PC-9 (cell line): ENCODE results near the gene STK40. TPM values are rescaled to one million over a fixed set of nuclear protein-coding genes. Genes with fewer than 3 reads are reported as not detected.

Source experiments
- BruUV-seq: library from RNA; stranded (reverse); fragments of 400-500 nt; replicated peaks from 2 replicates; lab custom pipeline; 2021; lab: Mats Ljungman, UMichigan
- CTCF ChIA-PET: fragments of 300-600 bp; sonication (Branson Sonifier 250); formaldehyde crosslinking; loops from one replicate; lab custom pipeline; 2022; ENCODE audit warnings: antibody characterized with exemption; lab: Charles Lee
- POLR2A ChIA-PET: fragments of 300-600 bp; sonication (Branson Sonifier 250); formaldehyde crosslinking; loops from one replicate; lab custom pipeline; 2022; ENCODE audit warnings: antibody characterized with exemption; ENCODE audit not compliant: unreplicated experiment; lab: Charles Lee
- DNase-seq, 2 experiments: peaks; one replicate each; pipeline versions ENCODE4 v3.0.0 to v3.0.0-alpha.2; 2015 to 2022; ENCODE audit warnings: mixed read lengths in 1 of 2
- H2AFZ ChIP-seq: fragments of 200-600 bp; sonication (generic); 2 replicates; pipeline ENCODE4 v1.8.1; 2017; ENCODE audit warnings: antibody characterized with exemption
- H3F3A ChIP-seq: fragments of 200-600 bp; sonication (generic); 2 replicates; pipeline ENCODE4 v1.8.1; 2017; ENCODE audit warnings: antibody characterized with exemption, mild to moderate bottlenecking, low read depth; ENCODE audit not compliant: insufficient read depth
- H3K27ac ChIP-seq: fragments of 200-600 bp; sonication (generic); 2 replicates; pipeline ENCODE4 v1.6.1; 2016; ENCODE audit warnings: mixed run types
- H3K27me3 ChIP-seq: fragments of 200-600 bp; sonication (generic); 2 replicates; pipeline ENCODE4 v1.6.1; 2016; ENCODE audit warnings: low read depth, mixed run types; ENCODE audit not compliant: insufficient read depth
- H3K36me3 ChIP-seq: fragments of 200-600 bp; sonication (generic); 2 replicates; pipeline ENCODE4 v1.6.1; 2016; ENCODE audit warnings: low read depth, mixed run types
- H3K4me1 ChIP-seq: fragments of 200-600 bp; sonication (generic); replicated peaks from 2 replicates; pipeline ENCODE4 v1.6.1; 2016; ENCODE audit warnings: mixed run types; ENCODE audit not compliant: insufficient read depth
- H3K4me2 ChIP-seq: fragments of 200-600 bp; sonication (generic); 2 replicates; pipeline ENCODE4 v1.6.1; 2017; ENCODE audit warnings: mixed run types
- H3K4me3 ChIP-seq: fragments of 200-600 bp; sonication (generic); 2 replicates; pipeline ENCODE4 v1.6.1; 2016; ENCODE audit warnings: mixed run types
- H3K79me2 ChIP-seq: fragments of 200-600 bp; sonication (generic); 2 replicates; pipeline ENCODE4 v1.6.1; 2017; ENCODE audit warnings: low read depth, mixed run types
- H3K9me2 ChIP-seq: fragments of 200-600 bp; sonication (generic); 2 replicates; pipeline ENCODE4 v1.8.1; 2017; ENCODE audit warnings: mild to moderate bottlenecking; ENCODE audit not compliant: insufficient read depth
- H3K9me3 ChIP-seq: fragments of 200-600 bp; sonication (generic); 2 replicates; pipeline ENCODE4 v1.8.1; 2016; ENCODE audit warnings: low read depth; ENCODE audit not compliant: insufficient read depth
- H4K20me1 ChIP-seq: fragments of 200-600 bp; sonication (generic); 2 replicates; pipeline ENCODE4 v1.8.1; 2017; ENCODE audit not compliant: insufficient read depth
- EZH2 ChIP-seq: fragments of 200-600 bp; sonication (generic); IDR thresholded peaks from 2 replicates; pipeline ENCODE4 v1.8.0; 2017; ENCODE audit warnings: antibody characterized with exemption, low read depth
- intact Hi-C: fragments of 100-400 bp; cut with micrococcal nuclease; formaldehyde crosslinking; loops from one replicate; pipeline ENCODE4 v1.10.0; 2022; ENCODE audit not compliant: unreplicated experiment
- total RNA-seq: library from RNA; stranded (reverse); gene quantifications from 2 replicates; pipeline ENCODE4 v1.2.3, GENCODE V29; 2021
- TF ChIP-seq, protein P1 (sequence below): fragments of 200-600 bp; sonication (generic); conservative IDR thresholded peaks from 2 replicates; pipeline ENCODE4 v1.6.1; 2017; ENCODE audit warnings: mixed run types, antibody characterized with exemption, mild to moderate bottlenecking, moderate library complexity

Gene STK40
- total RNA-seq, 1 experiment from 2014 or later, result 59.2 TPM

GRCh38 chr1:36387141-36387949 lies 1.6 kb upstream of the STK40 start:
- Histone ChIP-seq H4K20me1 (peaks cover 25% of the 10 kb centered on the region), H3K79me2 (peaks cover 31% of the 10 kb centered on the region), H3F3A (peaks cover 47% of the 10 kb centered on the region), H3K4me2 (peak overlapping the region; percentile 91), H3K27ac (peak overlapping the region; percentile 99), H3K36me3 (0 out of 2 replicates have a peak, but pooled peaks cover 4% of the 10 kb centered on the region), H3K4me3 (peak overlapping the region; percentile 65; the same call in 1 of the 2 replicates), H3K9me2 (no peaks in the 10 kb centered on the region), H3K27me3 (no peaks in the 10 kb centered on the region), H2AFZ (no peak overlapping the region), H3K4me1 (peaks cover 33% of the 10 kb centered on the region), H3K9me3 (no peaks in the 10 kb centered on the region)
- CTCF ChIA-PET, result interaction anchor here (0.5 to 2.1 kb wide), 7 partner anchors 11 to 81 kb away, joined by 3 to 16 read pairs (median 5); partner anchors contain the start of genes LSM10 and SH3D21
- TF ChIP-seq, protein P1, sequence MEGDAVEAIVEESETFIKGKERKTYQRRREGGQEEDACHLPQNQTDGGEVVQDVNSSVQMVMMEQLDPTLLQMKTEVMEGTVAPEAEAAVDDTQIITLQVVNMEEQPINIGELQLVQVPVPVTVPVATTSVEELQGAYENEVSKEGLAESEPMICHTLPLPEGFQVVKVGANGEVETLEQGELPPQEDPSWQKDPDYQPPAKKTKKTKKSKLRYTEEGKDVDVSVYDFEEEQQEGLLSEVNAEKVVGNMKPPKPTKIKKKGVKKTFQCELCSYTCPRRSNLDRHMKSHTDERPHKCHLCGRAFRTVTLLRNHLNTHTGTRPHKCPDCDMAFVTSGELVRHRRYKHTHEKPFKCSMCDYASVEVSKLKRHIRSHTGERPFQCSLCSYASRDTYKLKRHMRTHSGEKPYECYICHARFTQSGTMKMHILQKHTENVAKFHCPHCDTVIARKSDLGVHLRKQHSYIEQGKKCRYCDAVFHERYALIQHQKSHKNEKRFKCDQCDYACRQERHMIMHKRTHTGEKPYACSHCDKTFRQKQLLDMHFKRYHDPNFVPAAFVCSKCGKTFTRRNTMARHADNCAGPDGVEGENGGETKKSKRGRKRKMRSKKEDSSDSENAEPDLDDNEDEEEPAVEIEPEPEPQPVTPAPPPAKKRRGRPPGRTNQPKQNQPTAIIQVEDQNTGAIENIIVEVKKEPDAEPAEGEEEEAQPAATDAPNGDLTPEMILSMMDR, result no peak
- TF ChIP-seq EZH2, result no peak
- DNase-seq, result no peak
- POLR2A ChIA-PET, result interaction anchor here (0.5 to 1.4 kb wide), 7 partner anchors 9 to 220 kb away, joined by 3 to 13 read pairs (median 7); partner anchors contain the start of genes OSCP1 and SH3D21
- no TSS peak for BruUV-seq
- intact Hi-C loops, result loop anchor here (1.0 to 10.0 kb wide), 3 partner anchors 33 to 1090 kb away; partner anchors contain the start of gene SH3D21

DNA sequence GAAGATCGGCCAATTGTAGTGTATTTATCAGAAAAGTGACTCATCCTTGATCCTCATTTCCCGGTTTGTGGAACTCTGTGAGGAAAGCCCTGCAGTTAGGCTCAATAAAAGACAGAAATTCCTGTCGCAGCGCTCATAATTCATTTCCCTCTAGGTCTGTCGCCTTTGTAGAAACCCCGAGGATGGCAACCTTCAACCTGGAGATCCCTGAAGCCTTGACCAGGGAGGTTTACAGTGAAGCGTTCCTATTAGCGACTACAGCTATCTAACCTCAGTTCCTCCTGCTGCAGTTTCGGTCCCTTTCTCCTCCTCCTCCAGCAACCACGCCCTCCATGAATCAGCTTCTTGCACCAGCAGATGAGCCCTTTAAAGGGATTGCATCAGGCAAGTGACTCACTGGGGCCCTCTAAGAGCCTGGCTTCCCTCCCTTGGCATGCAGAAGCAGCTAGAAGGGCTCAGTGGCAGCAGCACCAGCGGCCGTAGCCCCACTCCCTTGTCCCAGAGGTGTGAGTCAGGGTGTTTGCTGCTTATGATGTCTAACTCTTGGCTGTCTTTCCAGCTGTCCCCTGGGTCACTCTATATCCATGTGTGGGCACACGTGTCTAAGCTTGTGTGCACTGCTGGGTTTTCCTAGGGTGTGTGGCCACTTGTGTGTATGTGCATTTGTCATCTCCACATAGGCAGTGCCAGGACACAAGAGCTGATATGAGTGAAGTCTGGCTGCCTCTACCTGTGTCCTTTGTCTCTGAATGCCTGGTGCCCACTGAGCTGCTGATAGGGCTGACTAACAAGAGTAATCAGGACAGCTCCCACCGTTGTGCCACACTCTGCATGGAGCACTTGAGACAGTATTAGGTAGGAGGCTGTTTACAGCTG lies 779 bp upstream of the STK40 start:
- POLR2A ChIA-PET, result interaction anchor here (0.5 to 1.4 kb wide), 10 partner anchors 10 to 1093 kb away, joined by 3 to 13 read pairs (median 6); partner anchors contain the start of genes OSCP1 and SH3D21
- Histone ChIP-seq H3K27ac (peak overlapping the region; percentile 99), H3K9me2 (no peaks in the 10 kb centered on the region), H3K4me1 (peaks cover 33% of the 10 kb centered on the region), H3K36me3 (0 out of 2 replicates have a peak, but pooled peaks cover 7% of the 10 kb centered on the region), H3K79me2 (peaks cover 39% of the 10 kb centered on the region), H3K9me3 (no peaks in the 10 kb centered on the region), H3F3A (peaks cover 47% of the 10 kb centered on the region), H2AFZ (no peak overlapping the region), H4K20me1 (peaks cover 33% of the 10 kb centered on the region), H3K4me2 (peak overlapping the region; percentile 91), H3K4me3 (peak overlapping the region; percentile 65), H3K27me3 (no peaks in the 10 kb centered on the region)
- TSS peak; percentile 59 for BruUV-seq
- intact Hi-C loops, result loop anchor here (1.0 to 10.0 kb wide), 7 partner anchors 11 to 1091 kb away; partner anchors contain the start of genes LSM10 and SH3D21
- peak; percentile 98 to 99 for DNase-seq
- TF ChIP-seq, protein P1, result no peak
- no peak for TF ChIP-seq EZH2
- CTCF ChIA-PET, result interaction anchor here (0.5 to 2.1 kb wide), 7 partner anchors 12 to 80 kb away, joined by 3 to 16 read pairs (median 4); partner anchors contain the start of genes LSM10 and SH3D21
